WERI-Rb-1 (cell line): ENCODE measurements around the gene MPHOSPH9.
A peak's percentile ranks its signal among the peaks of the same experiment; 100 is the strongest.

Experiments
- DNase-seq: peaks from one replicate; pipeline ENCODE4 v3.0.0-alpha.2; 2020
- H3K27ac ChIP-seq: fragments of 250-450 bp; sonication (Bioruptor Pico); 2 replicates; pipeline ENCODE4 v1.5.1; 2020; ENCODE audit warnings: mild to moderate bottlenecking, moderate library complexity
- H3K27me3 ChIP-seq: fragments of 250-450 bp; sonication (Bioruptor Pico); 2 replicates; pipeline ENCODE4 v1.5.1; 2021; ENCODE audit warnings: mild to moderate bottlenecking, low read depth, moderate library complexity; ENCODE audit not compliant: insufficient read depth, severe bottlenecking
- H3K36me3 ChIP-seq: fragments of 250-450 bp; sonication (Bioruptor Pico); 2 replicates; pipeline ENCODE4 v1.5.1; 2020; ENCODE audit warnings: mild to moderate bottlenecking, moderate library complexity
- H3K4me3 ChIP-seq: 2 replicates; pipeline ENCODE4 v1.5.1; 2011; ENCODE audit warnings: low read depth, mild to moderate bottlenecking, control low read depth, low read length
- H3K9me3 ChIP-seq: fragments of 250-450 bp; sonication (Bioruptor Pico); 2 replicates; pipeline ENCODE4 v1.5.1; 2021; ENCODE audit warnings: mild to moderate bottlenecking, moderate library complexity; ENCODE audit not compliant: severe bottlenecking
- TF ChIP-seq, protein P1 (sequence below): IDR thresholded peaks from 2 replicates; pipeline ENCODE4 v1.5.1; 2011; ENCODE audit warnings: low read depth, mild to moderate bottlenecking, control low read depth, inconsistent platforms, low read length

Gene MPHOSPH9, protein sequence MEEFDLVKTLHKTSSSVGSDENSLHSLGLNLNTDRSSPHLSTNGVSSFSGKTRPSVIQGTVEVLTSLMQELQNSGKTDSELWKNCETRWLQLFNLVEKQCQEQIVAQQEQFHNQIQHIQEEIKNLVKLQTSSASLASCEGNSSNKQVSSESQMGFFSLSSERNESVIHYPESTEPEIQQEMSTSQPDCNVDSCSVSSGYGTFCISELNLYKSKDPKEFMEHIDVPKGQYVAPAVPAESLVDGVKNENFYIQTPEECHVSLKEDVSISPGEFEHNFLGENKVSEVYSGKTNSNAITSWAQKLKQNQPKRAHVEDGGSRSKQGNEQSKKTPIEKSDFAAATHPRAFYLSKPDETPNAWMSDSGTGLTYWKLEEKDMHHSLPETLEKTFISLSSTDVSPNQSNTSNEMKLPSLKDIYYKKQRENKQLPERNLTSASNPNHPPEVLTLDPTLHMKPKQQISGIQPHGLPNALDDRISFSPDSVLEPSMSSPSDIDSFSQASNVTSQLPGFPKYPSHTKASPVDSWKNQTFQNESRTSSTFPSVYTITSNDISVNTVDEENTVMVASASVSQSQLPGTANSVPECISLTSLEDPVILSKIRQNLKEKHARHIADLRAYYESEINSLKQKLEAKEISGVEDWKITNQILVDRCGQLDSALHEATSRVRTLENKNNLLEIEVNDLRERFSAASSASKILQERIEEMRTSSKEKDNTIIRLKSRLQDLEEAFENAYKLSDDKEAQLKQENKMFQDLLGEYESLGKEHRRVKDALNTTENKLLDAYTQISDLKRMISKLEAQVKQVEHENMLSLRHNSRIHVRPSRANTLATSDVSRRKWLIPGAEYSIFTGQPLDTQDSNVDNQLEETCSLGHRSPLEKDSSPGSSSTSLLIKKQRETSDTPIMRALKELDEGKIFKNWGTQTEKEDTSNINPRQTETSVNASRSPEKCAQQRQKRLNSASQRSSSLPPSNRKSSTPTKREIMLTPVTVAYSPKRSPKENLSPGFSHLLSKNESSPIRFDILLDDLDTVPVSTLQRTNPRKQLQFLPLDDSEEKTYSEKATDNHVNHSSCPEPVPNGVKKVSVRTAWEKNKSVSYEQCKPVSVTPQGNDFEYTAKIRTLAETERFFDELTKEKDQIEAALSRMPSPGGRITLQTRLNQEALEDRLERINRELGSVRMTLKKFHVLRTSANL

DNA sequence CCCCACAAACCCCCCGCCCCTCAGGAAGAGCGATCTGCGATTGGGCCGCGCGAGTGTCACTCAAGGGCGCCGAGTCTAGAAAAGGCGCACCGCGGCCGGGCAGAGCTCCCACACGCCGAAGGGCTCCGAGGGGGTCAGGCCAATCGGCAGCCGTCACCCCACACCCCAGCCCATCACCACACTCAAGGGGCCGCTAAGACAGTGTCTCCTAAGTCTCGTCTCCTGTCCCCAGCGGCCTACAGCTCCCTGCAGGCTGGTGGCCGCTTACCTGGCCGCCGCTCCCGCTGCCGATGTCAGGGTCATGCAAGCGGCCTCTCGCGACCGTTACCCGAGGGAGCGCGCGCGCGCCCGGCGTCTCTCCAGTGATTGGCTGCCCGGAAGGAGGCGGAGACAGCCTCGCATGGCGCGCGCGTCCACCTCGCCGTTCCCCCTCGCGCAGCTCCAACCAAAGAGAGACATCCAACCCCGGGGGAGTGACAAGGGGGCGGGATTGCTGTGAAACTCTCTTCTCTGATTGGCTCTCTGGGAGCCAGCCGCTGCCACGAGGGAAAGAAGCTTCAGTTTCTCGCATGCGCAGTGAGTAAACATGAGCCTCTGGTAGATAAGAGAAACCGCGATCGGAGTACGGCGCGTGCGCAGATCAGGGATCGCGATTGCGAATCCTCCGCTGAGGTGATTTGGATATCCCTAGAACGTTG is at the start of gene MPHOSPH9, which contains the start of gene MTRFR:
TSS of gene MPHOSPH9 (minus strand) at position 335 of the 698 bp plus-strand sequence. CDS start 2,777 bp downstream, outside the sequence.
TSS of gene MTRFR (plus strand) at position 630 of the 698 bp plus-strand sequence. CDS start 20,239 bp downstream, outside the sequence.
- Histone ChIP-seq H3K9me3 (no peaks in the 10 kb centered on the region), H3K27me3 (no peaks in the 10 kb centered on the region), H3K27ac (peak within 1 kb of the TSS; percentile 91), H3K4me3 (peak within 1 kb of the TSS; percentile 77), H3K36me3 (peaks cover 33% of the 10 kb centered on the region)
- TF ChIP-seq, protein P1, sequence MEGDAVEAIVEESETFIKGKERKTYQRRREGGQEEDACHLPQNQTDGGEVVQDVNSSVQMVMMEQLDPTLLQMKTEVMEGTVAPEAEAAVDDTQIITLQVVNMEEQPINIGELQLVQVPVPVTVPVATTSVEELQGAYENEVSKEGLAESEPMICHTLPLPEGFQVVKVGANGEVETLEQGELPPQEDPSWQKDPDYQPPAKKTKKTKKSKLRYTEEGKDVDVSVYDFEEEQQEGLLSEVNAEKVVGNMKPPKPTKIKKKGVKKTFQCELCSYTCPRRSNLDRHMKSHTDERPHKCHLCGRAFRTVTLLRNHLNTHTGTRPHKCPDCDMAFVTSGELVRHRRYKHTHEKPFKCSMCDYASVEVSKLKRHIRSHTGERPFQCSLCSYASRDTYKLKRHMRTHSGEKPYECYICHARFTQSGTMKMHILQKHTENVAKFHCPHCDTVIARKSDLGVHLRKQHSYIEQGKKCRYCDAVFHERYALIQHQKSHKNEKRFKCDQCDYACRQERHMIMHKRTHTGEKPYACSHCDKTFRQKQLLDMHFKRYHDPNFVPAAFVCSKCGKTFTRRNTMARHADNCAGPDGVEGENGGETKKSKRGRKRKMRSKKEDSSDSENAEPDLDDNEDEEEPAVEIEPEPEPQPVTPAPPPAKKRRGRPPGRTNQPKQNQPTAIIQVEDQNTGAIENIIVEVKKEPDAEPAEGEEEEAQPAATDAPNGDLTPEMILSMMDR, result no peak
- DNase-seq, result peak; percentile 99

DNA sequence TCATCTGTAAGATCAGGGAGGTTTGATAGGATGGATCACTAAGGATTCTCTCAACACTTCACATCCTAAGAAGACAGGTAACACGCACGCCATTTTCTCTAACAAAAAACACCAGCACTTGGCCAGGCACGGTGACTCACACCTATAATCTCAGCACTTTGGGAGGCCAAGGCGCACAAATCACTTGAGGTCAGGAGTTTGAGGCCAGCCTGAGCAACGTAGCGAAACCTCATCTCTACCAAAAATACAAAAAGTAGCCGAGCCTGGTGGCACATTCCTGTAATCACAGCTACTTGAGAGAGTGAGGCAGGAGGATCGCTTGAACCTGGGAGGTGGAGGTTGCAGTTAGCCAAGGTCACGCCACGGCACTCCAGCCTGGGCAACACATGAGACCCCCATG is 49.2 kb upstream of the MPHOSPH9 start:
- Histone ChIP-seq H3K36me3 (no peaks in the 10 kb centered on the region), H3K27ac (no peak overlapping the region), H3K27me3 (no peaks in the 10 kb centered on the region), H3K4me3 (no peak overlapping the region), H3K9me3 (no peaks in the 10 kb centered on the region)
- TF ChIP-seq, protein P1, result no peak
- no peak for DNase-seq

DNA sequence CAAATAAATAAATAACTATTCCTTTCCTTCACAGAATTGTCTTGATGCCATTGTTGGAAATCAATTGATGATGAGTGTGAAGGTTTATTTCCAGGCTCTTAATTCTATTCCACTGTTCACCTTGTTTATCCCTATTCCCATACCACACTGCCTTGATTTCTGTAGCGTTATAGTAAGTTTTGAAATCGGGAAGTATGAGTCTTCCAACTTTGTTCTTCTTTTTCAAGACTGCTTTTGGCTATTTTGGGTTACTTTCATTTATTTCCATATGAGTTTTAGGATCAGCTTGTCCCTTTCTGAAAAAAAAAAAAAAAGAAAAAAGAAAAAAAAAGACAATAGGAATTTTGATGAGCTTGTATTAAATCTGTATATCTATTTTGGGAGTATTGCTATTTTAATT is 48.0 kb upstream of the MPHOSPH9 start:
- no peaks in the 10 kb centered on the region for H3K9me3 ChIP-seq
- no peaks in the 10 kb centered on the region for H3K27me3 ChIP-seq
- TF ChIP-seq, protein P1, result no peak
- H3K27ac ChIP-seq, result no peak overlapping the region
- no peak for DNase-seq
- H3K36me3 ChIP-seq, result no peaks in the 10 kb centered on the region
- no peak overlapping the region for H3K4me3 ChIP-seq

DNA sequence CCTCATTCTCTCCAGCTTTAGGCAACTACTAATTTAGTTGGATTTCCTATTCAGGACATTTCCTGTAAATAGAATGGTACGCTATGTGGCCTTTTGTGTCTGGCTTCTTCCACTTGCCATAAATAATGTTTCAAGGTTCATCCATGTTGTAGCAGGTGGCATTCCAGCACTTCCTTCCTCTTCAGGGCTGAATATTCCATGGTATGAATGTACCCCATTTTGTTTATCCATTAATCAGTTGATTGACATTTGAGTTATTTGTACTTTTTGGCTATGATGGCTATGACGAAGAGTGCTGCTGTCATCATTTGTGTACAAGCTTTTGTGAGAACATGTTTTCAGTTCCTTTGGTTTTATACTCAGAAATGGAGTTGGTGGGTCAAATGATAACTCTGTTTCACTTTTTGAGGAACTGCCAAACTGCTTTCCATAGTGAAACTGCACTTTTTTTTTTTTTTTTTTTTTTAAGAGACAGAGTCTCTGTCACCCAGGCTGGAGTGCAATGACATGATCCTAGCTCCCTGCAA is 45.2 kb upstream of the MPHOSPH9 start:
- Histone ChIP-seq H3K4me3 (no peak overlapping the region), H3K36me3 (no peaks in the 10 kb centered on the region), H3K27ac (no peak overlapping the region), H3K27me3 (no peaks in the 10 kb centered on the region), H3K9me3 (no peaks in the 10 kb centered on the region)
- DNase-seq, result no peak
- TF ChIP-seq, protein P1, result no peak

DNA sequence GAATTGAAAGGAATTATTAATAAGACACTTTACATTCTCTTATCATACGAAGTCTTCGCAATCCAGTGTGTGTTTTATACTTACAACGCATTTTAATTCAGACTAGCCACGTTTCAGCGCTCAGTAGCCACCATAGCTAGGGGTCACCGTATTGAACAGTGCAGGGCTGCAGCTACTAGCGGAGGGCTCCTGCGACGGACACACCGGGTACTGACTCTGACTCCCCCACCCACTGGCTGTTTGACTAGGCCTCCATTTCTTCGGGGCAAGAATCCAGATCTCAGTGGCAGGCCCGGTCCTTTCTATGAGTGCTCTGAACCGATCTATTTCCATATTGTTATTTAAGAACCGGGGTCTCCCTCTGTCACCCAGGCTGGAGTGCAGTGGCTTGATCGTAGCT is 40.2 kb upstream of the MPHOSPH9 start:
- H3K27me3 ChIP-seq, result no peaks in the 10 kb centered on the region
- no peak overlapping the region for H3K4me3 ChIP-seq
- no peak overlapping the region; the same call in 1 of the 2 replicates for H3K27ac ChIP-seq
- H3K36me3 ChIP-seq, result no peaks in the 10 kb centered on the region; the same call in 1 of the 2 replicates
- H3K9me3 ChIP-seq, result no peaks in the 10 kb centered on the region
- no peak for DNase-seq
- TF ChIP-seq, protein P1, result no peak
